ENCODE results near the gene FAM53A. TPM values are rescaled to one million over a fixed set of nuclear protein-coding genes. Genes with fewer than 3 reads are reported as not detected.
"Not testable (repeated sequence)": the region's sequence is repeated elsewhere in the genome, so short reads cannot be mapped to it uniquely, and the experiment has no call there.

Gene FAM53A
- total and polyA plus RNA-seq, 2 donors (not counting 1 experiment from before 2014, with no cell fraction given): 0.65 to 0.99 TPM

DNA sequence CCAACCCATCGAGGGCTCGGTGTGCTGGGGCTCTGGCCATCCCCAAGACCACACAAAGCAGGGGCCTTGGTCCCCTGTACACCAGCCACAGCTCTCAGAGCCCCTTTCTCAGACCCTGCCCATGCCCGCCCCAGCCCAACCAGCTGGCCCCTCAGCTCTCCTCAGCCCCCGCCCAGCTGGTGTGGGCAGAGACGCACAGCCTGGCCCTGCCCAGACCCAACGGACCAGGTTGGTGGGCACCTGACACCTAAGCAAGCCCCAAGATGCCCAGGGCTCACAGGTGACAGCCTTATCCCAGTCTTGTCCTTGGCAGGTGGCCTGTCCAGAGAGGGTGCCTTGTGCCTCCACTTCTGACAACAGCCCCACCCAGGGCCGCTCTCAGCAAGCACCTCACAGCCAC lies 42.4 kb downstream of the FAM53A start:
- no peaks in the 10 kb centered on the region for H3K4me1 ChIP-seq (ENCODE audit: control insufficient read depth, extremely low read depth, insufficient read depth, low read length)
- H4K20me1 ChIP-seq (ENCODE audit: control insufficient read depth, extremely low read depth, insufficient read depth, low read length): no peaks in the 10 kb centered on the region
- H3K4me2 ChIP-seq (ENCODE audit: extremely low read depth, insufficient read depth, low read length): no peak overlapping the region
- H3K9me3 ChIP-seq (ENCODE audit: control insufficient read depth, insufficient read depth, low read depth, low read length): no peaks in the 10 kb centered on the region
- no peaks in the 10 kb centered on the region for H3K27me3 ChIP-seq (ENCODE audit: control insufficient read depth, insufficient read depth, low read length)
- no peak for TF ChIP-seq EZH2 (IDR thresholded peaks at IDR 0.05; ENCODE audit: low read length, missing control alignments)
- TF ChIP-seq, protein P1, sequence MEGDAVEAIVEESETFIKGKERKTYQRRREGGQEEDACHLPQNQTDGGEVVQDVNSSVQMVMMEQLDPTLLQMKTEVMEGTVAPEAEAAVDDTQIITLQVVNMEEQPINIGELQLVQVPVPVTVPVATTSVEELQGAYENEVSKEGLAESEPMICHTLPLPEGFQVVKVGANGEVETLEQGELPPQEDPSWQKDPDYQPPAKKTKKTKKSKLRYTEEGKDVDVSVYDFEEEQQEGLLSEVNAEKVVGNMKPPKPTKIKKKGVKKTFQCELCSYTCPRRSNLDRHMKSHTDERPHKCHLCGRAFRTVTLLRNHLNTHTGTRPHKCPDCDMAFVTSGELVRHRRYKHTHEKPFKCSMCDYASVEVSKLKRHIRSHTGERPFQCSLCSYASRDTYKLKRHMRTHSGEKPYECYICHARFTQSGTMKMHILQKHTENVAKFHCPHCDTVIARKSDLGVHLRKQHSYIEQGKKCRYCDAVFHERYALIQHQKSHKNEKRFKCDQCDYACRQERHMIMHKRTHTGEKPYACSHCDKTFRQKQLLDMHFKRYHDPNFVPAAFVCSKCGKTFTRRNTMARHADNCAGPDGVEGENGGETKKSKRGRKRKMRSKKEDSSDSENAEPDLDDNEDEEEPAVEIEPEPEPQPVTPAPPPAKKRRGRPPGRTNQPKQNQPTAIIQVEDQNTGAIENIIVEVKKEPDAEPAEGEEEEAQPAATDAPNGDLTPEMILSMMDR (conservative IDR thresholded peaks at IDR 0.05 in 1 of 2, IDR thresholded peaks at IDR 0.05 in 1 of 2; ENCODE audit: low read depth in 1 of 2, low read length in 2 of 2): no peak
- DNase-seq (ENCODE audit: low read depth in 2 of 2): no peak
- H3K27ac ChIP-seq (ENCODE audit: insufficient read depth, low read length): no peak overlapping the region
- no peak overlapping the region for H3K9ac ChIP-seq (ENCODE audit: insufficient read depth, low read length)
- H3K4me3 ChIP-seq (replicated peaks in 1 of 4; ENCODE audit: control extremely low read depth in 1 of 4, insufficient read depth in 1 of 4, low read depth in 3 of 4, low read length in 4 of 4): no peak overlapping the region
- no peaks in the 10 kb centered on the region for H3K36me3 ChIP-seq (ENCODE audit: control insufficient read depth, insufficient read depth, low read length)
- no peaks in the 10 kb centered on the region for H3K79me2 ChIP-seq (ENCODE audit: control insufficient read depth, insufficient read depth, low read length)
- no peak overlapping the region for H2AFZ ChIP-seq (ENCODE audit: low read length)

DNA sequence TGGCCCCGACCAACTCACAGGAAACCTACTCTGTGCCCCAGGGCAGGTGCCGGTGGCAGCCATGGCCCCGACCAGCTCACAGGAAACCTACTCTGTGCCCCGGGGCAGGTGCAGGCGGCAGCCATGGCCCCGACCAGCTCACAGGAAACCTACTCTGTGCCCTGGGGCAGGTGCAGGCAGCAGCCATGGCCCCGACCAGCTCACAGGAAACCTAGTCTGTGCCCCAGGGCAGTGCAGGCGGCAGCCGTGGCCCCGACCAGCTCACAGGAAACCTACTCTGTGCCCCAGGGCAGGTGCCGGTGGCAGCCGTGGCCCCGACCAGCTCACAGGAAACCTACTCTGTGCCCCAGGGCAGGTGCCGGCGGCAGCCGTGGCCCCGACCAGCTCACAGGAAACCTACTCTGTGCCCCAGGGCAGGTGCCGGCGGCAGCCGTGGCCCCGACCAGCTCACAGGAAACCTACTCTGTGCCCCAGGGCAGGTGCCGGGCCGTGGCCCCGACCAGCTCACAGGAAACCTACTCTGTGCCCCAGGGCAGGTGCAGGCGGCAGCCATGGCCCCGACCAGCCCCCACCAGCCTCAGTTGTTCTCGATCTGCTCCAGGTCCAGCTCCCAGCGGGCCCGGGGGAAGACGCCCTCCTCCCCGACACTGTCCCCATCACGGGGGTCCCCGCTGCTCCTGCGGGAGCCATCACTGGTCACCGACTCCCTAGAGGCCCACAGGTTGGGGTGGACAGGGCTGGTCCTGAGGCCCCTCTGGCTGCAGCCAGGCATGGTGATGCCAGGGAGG lies 43.2 kb downstream of the FAM53A start:
- H3K27me3 ChIP-seq (ENCODE audit: control insufficient read depth, insufficient read depth, low read length); H4K20me1 ChIP-seq (ENCODE audit: control insufficient read depth, extremely low read depth, insufficient read depth, low read length); H3K79me2 ChIP-seq (ENCODE audit: control insufficient read depth, insufficient read depth, low read length); H3K4me1 ChIP-seq (ENCODE audit: control insufficient read depth, extremely low read depth, insufficient read depth, low read length); H3K9me3 ChIP-seq (ENCODE audit: control insufficient read depth, insufficient read depth, low read depth, low read length); H3K27ac ChIP-seq (ENCODE audit: insufficient read depth, low read length); H3K4me3 ChIP-seq (replicated peaks in 1 of 4; ENCODE audit: control extremely low read depth in 1 of 4, insufficient read depth in 1 of 4, low read depth in 3 of 4, low read length in 4 of 4); H3K36me3 ChIP-seq (ENCODE audit: control insufficient read depth, insufficient read depth, low read length); H3K9ac ChIP-seq (ENCODE audit: insufficient read depth, low read length); DNase-seq (ENCODE audit: low read depth in 2 of 2); H3K4me2 ChIP-seq (ENCODE audit: extremely low read depth, insufficient read depth, low read length); H2AFZ ChIP-seq (ENCODE audit: low read length): not testable (repeated sequence)

DNA sequence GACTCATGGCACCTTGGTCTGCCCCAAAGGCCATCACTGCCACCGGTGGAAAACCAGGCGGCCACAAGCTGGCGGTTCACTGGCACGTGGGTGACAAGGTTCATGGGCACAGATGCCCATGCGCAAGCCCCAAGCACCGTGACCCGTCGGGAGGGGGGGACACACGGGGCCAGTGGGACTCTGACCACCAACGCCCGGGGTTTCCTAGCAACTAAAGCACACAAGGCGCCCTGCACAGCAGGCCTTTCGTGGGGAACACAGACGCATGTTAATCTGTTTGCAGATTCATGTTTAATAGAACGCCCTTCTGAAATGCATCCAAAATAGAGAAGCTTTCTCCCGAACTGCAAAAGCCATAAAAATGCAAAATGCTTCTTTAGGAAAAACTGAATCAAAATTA lies 43.9 kb downstream of the FAM53A start:
- H3K9ac ChIP-seq (ENCODE audit: insufficient read depth, low read length): no peak overlapping the region
- no peaks in the 10 kb centered on the region for H3K27me3 ChIP-seq (ENCODE audit: control insufficient read depth, insufficient read depth, low read length)
- no peak overlapping the region for H3K4me3 ChIP-seq (replicated peaks in 1 of 4; ENCODE audit: control extremely low read depth in 1 of 4, insufficient read depth in 1 of 4, low read depth in 3 of 4, low read length in 4 of 4)
- no peaks in the 10 kb centered on the region for H3K9me3 ChIP-seq (ENCODE audit: control insufficient read depth, insufficient read depth, low read depth, low read length)
- H4K20me1 ChIP-seq (ENCODE audit: control insufficient read depth, extremely low read depth, insufficient read depth, low read length): no peaks in the 10 kb centered on the region
- H3K36me3 ChIP-seq (ENCODE audit: control insufficient read depth, insufficient read depth, low read length): no peaks in the 10 kb centered on the region
- DNase-seq (ENCODE audit: low read depth in 2 of 2): no peak
- H2AFZ ChIP-seq (ENCODE audit: low read length): no peak overlapping the region
- TF ChIP-seq, protein P1 (conservative IDR thresholded peaks at IDR 0.05 in 1 of 2, IDR thresholded peaks at IDR 0.05 in 1 of 2; ENCODE audit: low read depth in 1 of 2, low read length in 2 of 2): no peak
- TF ChIP-seq EZH2 (IDR thresholded peaks at IDR 0.05; ENCODE audit: low read length, missing control alignments): no peak
- H3K4me2 ChIP-seq (ENCODE audit: extremely low read depth, insufficient read depth, low read length): no peak overlapping the region
- no peaks in the 10 kb centered on the region for H3K79me2 ChIP-seq (ENCODE audit: control insufficient read depth, insufficient read depth, low read length)
- no peaks in the 10 kb centered on the region for H3K4me1 ChIP-seq (ENCODE audit: control insufficient read depth, extremely low read depth, insufficient read depth, low read length)
- no peak overlapping the region for H3K27ac ChIP-seq (ENCODE audit: insufficient read depth, low read length)

All from fibroblast of lung (primary cell).